Endometrial microvascular endothelial cells (primary cell): ENCODE data around the gene PBX1. TPM values are rescaled to one million over a fixed set of nuclear protein-coding genes. Genes with fewer than 3 reads are reported as not detected.

Source experiments
- in situ Hi-C: cut with HindIII; loops from 2 replicates; pipeline ENCODE4 v1.10.0; 2017; ENCODE audit warnings: low sequenced_read_pairs, low pct_unique_long_range_greater_than_20kb; ENCODE audit errors: inconsistent ontology term
- total RNA-seq: library from RNA; depleted of rRNA; stranded (reverse); fragments of >200 nt; gene quantifications from one replicate; pipeline ENCODE4 v1.2.3, GENCODE V29; 2015; ENCODE audit errors: inconsistent ontology term

PBX1 gene
- total RNA-seq, 1 donor from 2014 or later, result 3.1 TPM

GRCh38 chr1:164633997-164634396 lies 75.0 kb downstream of the PBX1 start:
- in situ Hi-C loops, result no loop called here

GRCh38 chr1:164635059-164635802 lies 76.2 kb downstream of the PBX1 start:
- in situ Hi-C loops, result no loop called here

GRCh38 chr1:164635803-164636731 lies 77.1 kb downstream of the PBX1 start:
- in situ Hi-C loops, result no loop called here

GRCh38 chr1:164636757-164637156 lies 77.8 kb downstream of the PBX1 start:
- in situ Hi-C loops, result no loop called here

- in situ Hi-C loops, result no loop called here
These were observed 78.7 kb downstream of the PBX1 start for GRCh38 chr1:164637461-164638375.

- in situ Hi-C loops, result no loop called here
These were observed 79.7 kb downstream of the PBX1 start for GRCh38 chr1:164638492-164639202.

GRCh38 chr1:164640686-164641352 lies 81.8 kb downstream of the PBX1 start:
- in situ Hi-C loops, result no loop called here

GRCh38 chr1:164641353-164641730 lies 82.4 kb downstream of the PBX1 start:
- in situ Hi-C loops, result no loop called here

GRCh38 chr1:164643018-164643417 lies 84.0 kb downstream of the PBX1 start:
- in situ Hi-C loops, result no loop called here

GRCh38 chr1:164644268-164644667 lies 85.3 kb downstream of the PBX1 start:
- in situ Hi-C loops, result no loop called here

GRCh38 chr1:164644774-164645644 lies 86.0 kb downstream of the PBX1 start:
- in situ Hi-C loops, result no loop called here

GRCh38 chr1:164645921-164646320 lies 86.9 kb downstream of the PBX1 start:
- in situ Hi-C loops, result no loop called here

GRCh38 chr1:164647211-164647610 lies 88.2 kb downstream of the PBX1 start:
- in situ Hi-C loops, result no loop called here

- in situ Hi-C loops, result no loop called here
These were observed 89.7 kb downstream of the PBX1 start for GRCh38 chr1:164648636-164649035.

GRCh38 chr1:164649146-164649545 lies 90.2 kb downstream of the PBX1 start:
- in situ Hi-C loops, result no loop called here

- in situ Hi-C loops, result no loop called here
These were observed 91.5 kb downstream of the PBX1 start for GRCh38 chr1:164650531-164650930.

GRCh38 chr1:164651351-164651951 lies 92.5 kb downstream of the PBX1 start:
- in situ Hi-C loops, result no loop called here
